ENCODE results near the gene HBP1.
"Not testable (repeated sequence)": the region's sequence is repeated elsewhere in the genome, so short reads cannot be mapped to it uniquely, and the experiment has no call there.

Gene HBP1

DNA sequence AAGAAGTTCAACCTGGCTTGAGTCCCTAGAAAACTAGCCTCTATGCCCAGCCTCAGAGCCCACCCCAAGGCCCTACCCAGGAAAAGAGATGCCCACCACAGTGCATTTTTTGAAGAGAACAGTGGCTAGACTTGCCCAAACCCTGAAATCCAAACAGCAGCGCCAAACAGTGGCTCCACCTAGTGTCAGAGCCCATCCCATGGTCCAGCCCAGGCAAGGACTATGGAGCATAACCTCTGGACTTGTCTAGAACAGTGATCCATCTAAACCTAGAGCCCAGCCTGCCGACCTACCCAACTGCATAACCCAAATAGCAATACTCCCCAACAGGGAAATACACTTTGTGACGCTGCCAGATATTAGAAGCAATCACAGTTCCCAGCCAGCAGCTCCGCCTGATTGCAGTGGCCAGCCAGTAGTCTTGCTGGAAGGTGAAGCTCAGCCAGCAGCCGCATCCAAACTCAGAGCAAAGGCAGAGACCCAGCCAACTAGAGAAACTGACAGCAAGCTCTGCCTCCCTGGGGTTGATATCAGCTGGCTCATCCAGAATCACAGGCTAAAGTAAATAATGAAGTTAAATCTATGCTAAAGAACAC, 44.5 kb downstream of the HBP1 start:
- Mint-ChIP-seq H3K36me3 (peaks cover 30% of the 10 kb centered on the region), H3K27ac (no peak overlapping the region), H3K4me1 (ENCODE audit: low read depth) (no peaks in the 10 kb centered on the region), H3K4me3 (no peak overlapping the region), H3K27me3 (no peaks in the 10 kb centered on the region), H3K9me3 (ENCODE audit: low read depth) (peaks cover 9% of the 10 kb centered on the region)

DNA sequence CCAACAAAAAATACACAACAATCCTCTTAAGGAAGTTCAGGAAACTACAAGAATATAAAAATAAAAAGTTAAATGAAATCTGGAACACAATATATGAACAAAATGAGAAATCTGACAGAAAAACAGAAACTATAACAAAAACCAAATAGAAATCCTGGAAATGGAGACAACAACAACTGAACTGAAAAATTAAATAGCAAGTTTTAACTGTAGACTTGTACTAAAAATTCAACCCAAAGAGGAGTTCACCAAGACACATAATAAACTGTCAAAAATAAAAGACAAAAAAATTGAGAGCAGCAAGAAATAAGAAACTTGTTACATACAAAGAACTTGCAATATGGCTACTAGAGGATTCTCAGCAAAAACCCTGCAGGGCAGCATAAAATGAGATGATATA, 45.1 kb downstream of the HBP1 start:
- Mint-ChIP-seq H3K9me3 (ENCODE audit: low read depth) (peaks cover 9% of the 10 kb centered on the region), H3K27ac (no peak overlapping the region), H3K4me3 (no peak overlapping the region), H3K36me3 (peaks cover 34% of the 10 kb centered on the region), H3K4me1 (ENCODE audit: low read depth) (no peaks in the 10 kb centered on the region), H3K27me3 (no peaks in the 10 kb centered on the region)

DNA sequence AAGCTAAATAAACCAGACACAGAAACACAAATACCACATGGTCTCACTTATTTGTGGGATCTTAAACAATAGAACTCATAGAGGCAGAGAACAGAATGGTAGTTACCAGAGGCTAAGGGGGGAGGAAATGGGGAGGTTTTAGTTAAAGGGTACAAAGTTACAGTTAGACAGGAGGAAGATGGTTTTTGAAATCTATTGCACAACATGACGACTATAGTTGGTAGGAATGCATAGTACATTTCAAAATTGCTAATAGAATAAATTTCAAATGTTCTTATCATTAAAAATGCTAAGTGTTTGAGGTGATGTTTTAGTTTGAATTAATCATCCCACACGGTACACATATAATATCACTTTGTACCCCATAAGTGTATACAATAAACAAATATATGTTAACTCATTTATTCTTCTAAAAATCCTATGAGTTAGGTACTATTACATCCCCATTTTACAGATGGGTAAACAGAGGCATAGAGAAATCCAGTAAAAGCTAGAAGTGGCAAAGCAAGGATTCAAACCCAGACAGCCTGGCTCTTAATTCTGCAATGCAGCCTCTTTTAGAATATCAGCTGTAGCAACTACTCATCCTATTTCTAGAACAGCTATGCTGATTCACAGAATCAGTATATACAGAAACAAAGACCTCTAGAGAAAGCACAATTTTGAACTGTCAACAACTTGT, 50.9 kb downstream of the HBP1 start:
- H3K36me3 Mint-ChIP-seq = peaks cover 59% of the 10 kb centered on the region
- H3K4me1 Mint-ChIP-seq (ENCODE audit: low read depth) = no peaks in the 10 kb centered on the region
- H3K27me3 Mint-ChIP-seq = no peaks in the 10 kb centered on the region
- H3K27ac Mint-ChIP-seq = no peak overlapping the region
- peaks cover 12% of the 10 kb centered on the region for H3K9me3 Mint-ChIP-seq (ENCODE audit: low read depth)
- no peak overlapping the region for H3K4me3 Mint-ChIP-seq

DNA sequence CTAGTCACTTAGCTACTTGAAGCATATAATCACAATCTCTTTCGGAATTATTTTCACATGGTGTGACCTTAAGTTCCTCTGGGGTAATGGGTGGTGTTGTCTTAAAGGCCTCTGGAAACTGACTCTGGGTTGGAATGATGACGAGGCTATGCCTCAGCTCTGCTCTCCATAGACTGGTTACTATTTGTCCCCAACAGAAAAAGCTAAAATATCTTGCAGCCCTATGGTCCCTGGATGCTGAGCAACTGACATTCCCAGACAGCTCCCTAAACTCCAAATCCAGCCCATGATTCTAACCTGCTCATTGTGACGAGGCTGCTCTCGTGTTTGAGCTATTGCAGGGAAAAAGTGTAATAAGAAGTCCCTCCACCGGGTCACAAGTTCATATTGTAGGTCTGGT, 51.6 kb downstream of the HBP1 start:
- H3K4me3 Mint-ChIP-seq = no peak overlapping the region
- no peaks in the 10 kb centered on the region for H3K27me3 Mint-ChIP-seq
- H3K36me3 Mint-ChIP-seq = peaks cover 54% of the 10 kb centered on the region
- no peak overlapping the region for H3K27ac Mint-ChIP-seq
- no peaks in the 10 kb centered on the region for H3K4me1 Mint-ChIP-seq (ENCODE audit: low read depth)
- peaks cover 12% of the 10 kb centered on the region for H3K9me3 Mint-ChIP-seq (ENCODE audit: low read depth)

DNA sequence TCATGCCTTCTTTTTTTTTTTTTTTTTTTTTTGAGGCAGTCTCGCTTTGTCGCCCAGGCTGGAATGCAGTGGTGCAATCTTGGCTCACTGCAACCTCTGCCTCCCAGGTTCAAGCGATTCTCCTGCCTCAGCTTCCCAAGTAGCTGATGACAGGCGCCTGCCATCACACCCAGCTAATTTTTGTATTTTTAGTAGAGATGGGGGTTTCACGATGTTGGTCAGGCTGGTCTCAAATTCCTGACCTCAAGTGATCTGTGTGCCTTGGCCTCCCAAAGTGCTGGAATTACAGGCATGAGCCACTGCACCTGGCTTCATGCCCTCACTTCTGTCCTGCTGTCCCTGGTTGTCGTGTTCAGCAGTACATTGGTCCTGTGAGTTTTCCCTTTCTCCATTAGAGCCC, 52.0 kb downstream of the HBP1 start:
- H3K27ac Mint-ChIP-seq; H3K4me3 Mint-ChIP-seq; H3K4me1 Mint-ChIP-seq (ENCODE audit: low read depth); H3K27me3 Mint-ChIP-seq: not testable (repeated sequence)
- H3K36me3 Mint-ChIP-seq = peaks cover 53% of the 10 kb centered on the region
- peaks cover 12% of the 10 kb centered on the region for H3K9me3 Mint-ChIP-seq (ENCODE audit: low read depth)

DNA sequence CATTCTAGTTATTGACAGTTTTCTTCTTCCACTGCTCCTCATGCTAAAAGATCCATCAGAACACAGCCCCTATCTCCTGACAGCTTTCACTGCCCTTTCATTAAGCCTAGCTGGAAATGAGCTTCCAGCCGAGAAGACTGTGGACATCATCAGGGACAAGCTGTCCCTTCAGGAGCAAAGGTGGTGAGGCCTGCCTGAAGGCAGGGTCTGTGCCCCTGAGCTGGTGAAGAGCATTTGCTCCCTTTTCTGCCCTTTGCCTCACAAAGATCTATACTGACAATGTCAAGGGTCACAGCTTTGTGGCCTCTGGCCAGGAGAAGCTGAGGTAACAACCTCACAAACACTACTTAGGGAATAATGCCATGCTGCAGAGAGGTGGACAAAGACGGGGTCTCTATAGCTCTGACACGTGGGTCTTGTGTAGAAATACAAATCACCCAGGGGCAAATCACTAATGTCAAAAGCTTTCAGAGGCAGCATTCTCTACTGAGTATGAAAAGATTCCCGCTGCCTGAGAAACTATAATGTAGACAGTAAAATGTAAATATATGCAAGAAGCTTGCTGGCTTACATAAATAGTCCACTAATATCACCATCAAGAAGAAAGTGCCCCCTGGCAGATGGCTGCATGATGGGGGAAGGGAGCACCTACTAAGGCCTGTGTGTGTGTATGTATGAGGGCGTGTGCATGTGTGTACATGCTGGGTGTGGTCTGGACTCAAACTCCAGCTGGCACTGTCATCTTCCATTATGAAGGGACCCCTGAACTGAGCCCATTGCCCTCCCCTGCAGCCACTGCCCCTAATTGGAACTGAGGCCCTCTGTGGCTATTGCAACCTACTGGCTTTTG, 55.8 kb downstream of the HBP1 start:
- Mint-ChIP-seq H3K4me1 (ENCODE audit: low read depth) (no peaks in the 10 kb centered on the region), H3K4me3 (no peak overlapping the region), H3K36me3 (peaks cover 30% of the 10 kb centered on the region), H3K27me3 (no peaks in the 10 kb centered on the region), H3K9me3 (ENCODE audit: low read depth) (no peaks in the 10 kb centered on the region), H3K27ac (no peak overlapping the region)

DNA sequence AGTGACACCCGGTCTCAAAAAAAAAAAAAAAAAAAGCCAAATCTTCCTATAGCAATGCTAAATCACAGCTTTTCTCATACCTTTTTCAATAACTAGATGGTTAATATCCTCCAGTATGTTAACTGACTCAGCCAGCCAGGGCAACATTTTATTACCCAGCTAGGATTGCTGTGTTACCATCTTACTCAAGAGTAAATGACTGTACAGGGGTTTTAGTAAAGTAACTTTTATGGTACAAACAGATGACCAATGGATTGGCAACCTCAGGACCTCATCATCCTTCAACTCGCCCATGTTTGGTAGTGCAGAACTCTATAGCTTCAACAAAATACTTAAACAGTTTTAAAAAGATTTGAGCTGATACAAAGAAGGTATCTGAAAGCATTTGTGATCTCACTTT, 59.5 kb downstream of the HBP1 start:
- Mint-ChIP-seq H3K36me3 (peaks cover 17% of the 10 kb centered on the region), H3K27me3 (no peaks in the 10 kb centered on the region), H3K27ac (no peak overlapping the region), H3K9me3 (ENCODE audit: low read depth) (no peaks in the 10 kb centered on the region), H3K4me1 (ENCODE audit: low read depth) (no peaks in the 10 kb centered on the region), H3K4me3 (no peak overlapping the region)

DNA sequence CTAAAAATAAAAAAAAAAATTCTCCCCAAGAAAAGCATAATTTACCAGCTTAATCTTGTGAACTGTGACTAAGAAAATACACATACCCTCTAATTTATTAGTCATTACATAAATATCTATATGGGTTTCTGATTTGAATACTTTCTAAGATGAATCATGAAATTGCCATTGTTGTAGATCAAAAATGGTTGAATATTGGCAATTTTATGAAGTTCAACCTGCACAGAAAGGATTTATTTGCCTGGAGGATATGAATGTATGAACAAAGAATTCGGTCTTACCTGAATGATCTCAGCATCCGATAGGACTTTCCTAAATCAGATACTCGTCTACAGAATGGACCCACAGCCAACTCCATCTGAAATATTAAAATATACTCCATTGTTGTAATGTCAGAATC, 61.5 kb downstream of the HBP1 start:
- peaks cover 12% of the 10 kb centered on the region for H3K36me3 Mint-ChIP-seq
- no peak overlapping the region for H3K27ac Mint-ChIP-seq
- no peaks in the 10 kb centered on the region for H3K27me3 Mint-ChIP-seq
- no peak overlapping the region for H3K4me3 Mint-ChIP-seq
- H3K4me1 Mint-ChIP-seq (ENCODE audit: low read depth) = no peaks in the 10 kb centered on the region
- no peaks in the 10 kb centered on the region for H3K9me3 Mint-ChIP-seq (ENCODE audit: low read depth)

DNA sequence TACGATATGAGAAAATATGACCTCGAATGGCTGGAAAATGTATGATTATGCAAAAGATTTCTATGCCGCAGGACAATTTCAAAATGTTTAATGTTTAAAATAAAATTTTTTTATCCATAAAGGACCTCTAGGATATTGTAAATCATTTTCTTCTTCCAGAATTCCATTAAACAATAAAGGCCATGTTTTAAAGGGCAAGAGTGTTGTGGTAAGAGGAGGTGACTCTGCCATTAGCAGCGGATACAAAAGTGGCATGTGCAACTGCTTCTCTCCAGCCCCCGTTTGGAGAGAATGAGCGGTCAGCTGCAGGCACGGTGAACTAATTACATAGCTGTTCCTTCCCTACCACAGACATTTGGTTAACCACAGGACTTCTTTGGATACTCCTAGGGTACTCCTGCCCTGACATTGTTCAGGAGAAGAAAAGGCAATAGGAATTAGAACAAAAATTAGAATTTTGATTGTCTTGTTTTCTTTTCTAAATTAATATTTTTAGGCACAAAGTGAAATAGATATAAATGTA, 63.8 kb downstream of the HBP1 start:
- Mint-ChIP-seq H3K27me3 (no peaks in the 10 kb centered on the region), H3K4me1 (ENCODE audit: low read depth) (no peaks in the 10 kb centered on the region), H3K9me3 (ENCODE audit: low read depth) (no peaks in the 10 kb centered on the region), H3K27ac (no peak overlapping the region), H3K36me3 (peaks cover 13% of the 10 kb centered on the region), H3K4me3 (no peak overlapping the region)

DNA sequence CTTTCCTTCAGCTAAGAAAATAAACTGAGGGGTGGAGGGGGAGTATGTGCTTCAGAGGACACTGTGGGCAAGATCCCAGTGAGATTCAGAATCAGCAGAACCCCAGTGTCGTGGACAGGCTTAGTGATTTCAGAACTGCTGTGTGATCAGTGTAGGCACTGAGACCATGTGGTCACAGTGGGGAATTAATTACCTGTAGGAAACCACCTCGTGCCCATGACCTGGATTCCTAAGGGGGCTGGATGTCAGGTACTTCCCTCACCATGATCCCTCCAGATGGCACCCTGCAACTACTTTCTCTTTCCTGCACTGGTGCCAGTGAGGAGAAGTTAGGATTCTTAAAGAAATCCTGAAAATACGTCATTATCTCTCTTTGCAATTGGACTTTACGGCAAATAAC, 64.4 kb downstream of the HBP1 start:
- H3K4me1 Mint-ChIP-seq (ENCODE audit: low read depth) = no peaks in the 10 kb centered on the region
- no peaks in the 10 kb centered on the region for H3K27me3 Mint-ChIP-seq
- H3K36me3 Mint-ChIP-seq = peaks cover 13% of the 10 kb centered on the region
- no peaks in the 10 kb centered on the region for H3K9me3 Mint-ChIP-seq (ENCODE audit: low read depth)
- no peak overlapping the region for H3K27ac Mint-ChIP-seq
- H3K4me3 Mint-ChIP-seq = no peak overlapping the region

DNA sequence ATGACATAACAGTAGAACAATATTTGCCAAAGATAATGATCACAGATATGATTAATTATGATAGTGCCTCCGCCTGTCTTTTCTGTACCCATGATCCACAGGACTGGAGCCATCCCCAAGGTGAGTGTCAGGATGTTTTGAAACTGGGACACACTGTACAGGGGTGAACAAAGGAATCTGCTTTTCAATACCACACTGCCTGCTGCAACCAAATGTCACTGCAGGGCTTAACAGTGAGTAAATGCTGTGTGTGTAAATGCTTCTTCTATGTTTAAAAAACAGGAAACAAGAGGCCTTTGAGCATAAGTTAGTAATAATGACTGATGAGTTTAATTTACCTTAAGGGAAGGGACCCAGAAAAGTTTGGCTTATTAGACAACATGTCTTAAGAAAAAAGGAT, 65.2 kb downstream of the HBP1 start:
- Mint-ChIP-seq H3K36me3 (peaks cover 8% of the 10 kb centered on the region), H3K9me3 (ENCODE audit: low read depth) (no peaks in the 10 kb centered on the region), H3K4me1 (ENCODE audit: low read depth) (no peaks in the 10 kb centered on the region), H3K27ac (no peak overlapping the region), H3K27me3 (no peaks in the 10 kb centered on the region), H3K4me3 (no peak overlapping the region)

DNA sequence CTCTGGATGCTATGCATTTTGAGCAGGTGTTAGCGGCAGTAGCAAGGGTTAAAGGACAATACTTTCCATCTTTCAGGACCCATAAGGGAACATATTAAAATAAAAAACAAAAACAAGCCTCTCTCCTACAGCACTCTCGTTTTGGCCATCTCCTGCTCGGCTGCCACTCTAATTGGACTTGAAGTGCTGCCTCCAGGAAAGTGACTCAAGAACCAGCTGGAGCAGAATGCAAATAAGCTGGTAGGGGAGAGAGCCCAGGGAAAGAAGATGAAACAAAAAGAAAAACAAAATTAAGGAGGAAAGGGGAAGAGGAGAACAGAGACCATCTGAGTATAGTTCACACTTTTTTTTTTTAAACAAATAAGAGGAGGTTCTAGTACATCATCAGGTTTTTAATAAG, 65.6 kb downstream of the HBP1 start:
- Mint-ChIP-seq H3K27ac (no peak overlapping the region), H3K9me3 (ENCODE audit: low read depth) (no peaks in the 10 kb centered on the region), H3K4me1 (ENCODE audit: low read depth) (no peaks in the 10 kb centered on the region), H3K27me3 (no peaks in the 10 kb centered on the region), H3K4me3 (no peak overlapping the region), H3K36me3 (peaks cover 10% of the 10 kb centered on the region)

DNA sequence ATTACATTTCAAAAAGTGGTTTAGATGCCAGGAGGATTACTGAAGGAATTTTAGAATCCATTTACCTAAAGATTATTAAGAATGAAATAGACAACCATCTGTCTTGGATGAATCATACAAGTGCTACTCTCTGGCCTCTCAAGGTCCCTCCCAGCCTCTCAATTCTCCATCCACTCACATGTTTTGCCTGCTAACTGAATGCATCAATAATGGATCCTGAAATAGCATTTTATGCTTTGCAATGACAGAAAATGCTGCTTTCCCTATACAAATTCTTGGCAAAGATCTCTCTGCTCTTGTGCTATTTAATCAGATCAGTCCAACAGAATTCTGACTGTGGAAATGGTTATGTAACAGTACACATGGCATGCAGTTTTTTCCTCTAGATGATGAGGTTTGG, 68.1 kb downstream of the HBP1 start:
- Mint-ChIP-seq H3K36me3 (peaks cover 15% of the 10 kb centered on the region), H3K4me1 (ENCODE audit: low read depth) (no peaks in the 10 kb centered on the region), H3K4me3 (no peak overlapping the region), H3K27me3 (no peaks in the 10 kb centered on the region), H3K9me3 (ENCODE audit: low read depth) (no peaks in the 10 kb centered on the region), H3K27ac (no peak overlapping the region)

DNA sequence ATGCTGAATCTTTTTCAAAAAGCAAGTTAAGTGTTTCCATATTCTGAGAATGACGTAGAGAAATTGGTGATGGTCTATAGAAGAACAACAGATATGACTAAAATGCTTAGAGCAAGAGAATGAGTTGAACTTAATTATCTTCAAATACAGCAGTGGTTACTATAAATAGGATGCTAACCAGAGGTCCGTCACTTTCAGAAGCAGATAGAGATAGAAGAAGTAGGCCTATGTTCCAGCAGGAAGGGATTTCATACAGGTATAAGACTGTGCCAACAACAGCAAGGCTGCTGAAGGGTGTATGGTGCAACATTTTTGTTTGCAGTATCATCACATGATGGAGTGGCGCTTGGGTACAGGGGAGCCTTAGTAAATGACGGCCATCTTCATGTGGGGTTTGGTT, 68.6 kb downstream of the HBP1 start:
- Mint-ChIP-seq H3K36me3 (peaks cover 15% of the 10 kb centered on the region), H3K9me3 (ENCODE audit: low read depth) (no peaks in the 10 kb centered on the region), H3K27ac (no peak overlapping the region), H3K4me1 (ENCODE audit: low read depth) (no peaks in the 10 kb centered on the region), H3K27me3 (no peaks in the 10 kb centered on the region), H3K4me3 (no peak overlapping the region)

DNA sequence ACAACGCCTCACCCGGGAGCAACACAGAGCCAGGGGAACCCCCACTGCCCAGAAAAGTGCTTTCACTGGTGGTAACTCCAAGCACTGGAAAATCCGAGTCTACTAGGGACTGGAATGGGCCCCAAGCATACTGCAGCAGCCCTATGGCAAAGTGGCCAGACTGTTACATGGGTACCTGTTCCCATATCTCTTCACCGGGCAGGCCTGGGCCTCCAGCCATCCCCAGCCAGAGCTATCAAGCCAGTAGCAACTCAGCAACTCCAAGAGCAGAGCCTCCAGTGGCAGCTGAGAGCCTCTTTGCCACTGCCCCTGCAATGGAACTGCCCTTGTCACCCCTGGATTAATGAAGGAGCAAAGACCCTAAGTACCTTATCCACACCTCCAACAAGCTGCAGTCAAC, 73.5 kb downstream of the HBP1 start:
- Mint-ChIP-seq H3K27ac (no peak overlapping the region), H3K9me3 (ENCODE audit: low read depth) (no peaks in the 10 kb centered on the region), H3K27me3 (no peaks in the 10 kb centered on the region), H3K36me3 (peaks cover 52% of the 10 kb centered on the region), H3K4me3 (no peak overlapping the region), H3K4me1 (ENCODE audit: low read depth) (no peaks in the 10 kb centered on the region)

Data from activated naive CD8-positive, alpha-beta T cell (primary cell).